ENCODE data around the gene SLC6A7.
"Not testable (repeated sequence)": the region's sequence is repeated elsewhere in the genome, so short reads cannot be mapped to it uniquely, and the experiment has no call there.

SLC6A7 gene

GRCh38 chr5:150219861-150220260 is 30.0 kb downstream of the SLC6A7 start:
- DNase-seq: no peak

- DNase-seq: no peak
These were observed 31.6 kb downstream of the SLC6A7 start for GRCh38 chr5:150221471-150221870.

- no peak for DNase-seq
These were observed 33.0 kb downstream of the SLC6A7 start for GRCh38 chr5:150222906-150223305.

GRCh38 chr5:150223474-150223873 is 33.6 kb downstream of the SLC6A7 start:
- DNase-seq: no peak

- DNase-seq: no peak
These were observed 34.7 kb downstream of the SLC6A7 start for GRCh38 chr5:150224483-150225027.

GRCh38 chr5:150227036-150227435 is 37.2 kb downstream of the SLC6A7 start:
- DNase-seq: no peak

GRCh38 chr5:150227606-150228273 is 37.9 kb downstream of the SLC6A7 start:
- no peak for DNase-seq

- DNase-seq: no peak
These were observed 39.7 kb downstream of the SLC6A7 start for GRCh38 chr5:150229571-150229970.

GRCh38 chr5:150230842-150231241 is 41.0 kb downstream of the SLC6A7 start:
- DNase-seq: no peak

GRCh38 chr5:150233706-150234105 is 43.8 kb downstream of the SLC6A7 start:
- DNase-seq: not testable (repeated sequence)

GRCh38 chr5:150234576-150235499 is 45.0 kb downstream of the SLC6A7 start:
- no peak for DNase-seq

GRCh38 chr5:150235500-150235854 is 45.6 kb downstream of the SLC6A7 start:
- DNase-seq: no peak

- DNase-seq: no peak
These were observed 46.5 kb downstream of the SLC6A7 start for GRCh38 chr5:150236313-150236712.

- DNase-seq: no peak
These were observed 47.3 kb downstream of the SLC6A7 start for GRCh38 chr5:150236981-150237754.

GRCh38 chr5:150238646-150239045 is 48.8 kb downstream of the SLC6A7 start:
- DNase-seq: no peak

GRCh38 chr5:150239099-150239793 is 49.4 kb downstream of the SLC6A7 start:
- no peak for DNase-seq

- DNase-seq: no peak
These were observed 49.9 kb downstream of the SLC6A7 start for GRCh38 chr5:150239794-150240122.

- DNase-seq: no peak
These were observed 51.7 kb downstream of the SLC6A7 start for GRCh38 chr5:150241298-150242160.

GRCh38 chr5:150242251-150242894 is 52.5 kb downstream of the SLC6A7 start:
- no peak for DNase-seq

- DNase-seq: no peak
These were observed 53.7 kb downstream of the SLC6A7 start for GRCh38 chr5:150243590-150243989.

GRCh38 chr5:150244209-150244608 is 54.3 kb downstream of the SLC6A7 start:
- no peak for DNase-seq

Data from OCI-M1 (cell line).